ACHN (cell line): ENCODE results near the gene LYZL1.
"Not testable (repeated sequence)": the region's sequence is repeated elsewhere in the genome, so short reads cannot be mapped to it uniquely, and the experiment has no call there.

ENCODE experiments used
- DNase-seq: peaks from one replicate; pipeline ENCODE4 v3.0.0-alpha.2; 2015
- in situ Hi-C: cut with HindIII; loops from 2 replicates; pipeline ENCODE4 v1.10.0; 2017; ENCODE audit warnings: low sequenced_read_pairs, low pct_ligation_motif_present, low pct_unique_long_range_greater_than_20kb

LYZL1 gene

GRCh38 chr10:29297678-29298077 is 8.8 kb downstream of the LYZL1 start:
- in situ Hi-C loops, result no loop called here
- DNase-seq, result no peak

- in situ Hi-C loops, result no loop called here
- DNase-seq, result no peak
Observed at GRCh38 chr10:29301359-29301910, 12.6 kb downstream of the LYZL1 start.

- no peak for DNase-seq
- in situ Hi-C loops, result no loop called here
Observed at GRCh38 chr10:29302499-29302898, 13.6 kb downstream of the LYZL1 start.

GRCh38 chr10:29304264-29304994 is 15.6 kb downstream of the LYZL1 start:
- peak; percentile 56 for DNase-seq

GRCh38 chr10:29304995-29305335 is 16.1 kb downstream of the LYZL1 start:
- DNase-seq, result no peak
- in situ Hi-C loops, result no loop called here

More at GRCh38 chr10:29304264-29304994, 15.6 kb downstream of the LYZL1 start:
- in situ Hi-C loops, result no loop called here

GRCh38 chr10:29306688-29307087 is 17.8 kb downstream of the LYZL1 start:
- in situ Hi-C loops, result no loop called here
- no peak for DNase-seq

- in situ Hi-C loops, DNase-seq: not testable (repeated sequence)
Observed at GRCh38 chr10:29308142-29308541, 19.3 kb downstream of the LYZL1 start.

- DNase-seq, result no peak
- in situ Hi-C loops, result no loop called here
Observed at GRCh38 chr10:29309465-29309864, 20.6 kb downstream of the LYZL1 start.

GRCh38 chr10:29310463-29310862 is 21.6 kb downstream of the LYZL1 start:
- in situ Hi-C loops, DNase-seq: not testable (repeated sequence)

- DNase-seq, result no peak
- in situ Hi-C loops, result no loop called here
Observed at GRCh38 chr10:29313071-29313470, 24.2 kb downstream of the LYZL1 start.

- in situ Hi-C loops, result no loop called here
Observed at GRCh38 chr10:29314726-29315125, 25.9 kb downstream of the LYZL1 start.

GRCh38 chr10:29315814-29316213 is 26.9 kb downstream of the LYZL1 start:
- in situ Hi-C loops, result no loop called here
- no peak for DNase-seq

More at GRCh38 chr10:29314726-29315125, 25.9 kb downstream of the LYZL1 start:
- DNase-seq, result no peak

GRCh38 chr10:29316308-29317026 is 27.6 kb downstream of the LYZL1 start:
- in situ Hi-C loops, result no loop called here
- no peak for DNase-seq

GRCh38 chr10:29317027-29317420 is 28.2 kb downstream of the LYZL1 start:
- no peak for DNase-seq
- in situ Hi-C loops, result no loop called here

GRCh38 chr10:29317423-29318021 is 28.7 kb downstream of the LYZL1 start:
- in situ Hi-C loops, result no loop called here
- no peak for DNase-seq

GRCh38 chr10:29318141-29319071 is 29.5 kb downstream of the LYZL1 start:
- DNase-seq, in situ Hi-C loops: not testable (repeated sequence)

GRCh38 chr10:29319205-29319781 is 30.4 kb downstream of the LYZL1 start:
- no peak for DNase-seq
- in situ Hi-C loops, result no loop called here

- DNase-seq, in situ Hi-C loops: not testable (repeated sequence)
Observed at GRCh38 chr10:29320680-29321121, 31.8 kb downstream of the LYZL1 start.
